Hepatocyte (in vitro differentiated cells): Measurements from ENCODE around the gene RAB11B. TPM values are rescaled to one million over a fixed set of nuclear protein-coding genes. Genes with fewer than 3 reads are reported as not detected.

ENCODE experiments used
- DNase-seq: peaks from one replicate; pipeline ENCODE4 v3.0.0-alpha.2; 2016; ENCODE audit warnings: low spot score
- H2AFZ ChIP-seq: fragments of 200-600 bp; sonication (generic); 2 replicates; pipeline ENCODE4 v1.6.0; 2016; ENCODE audit warnings: antibody characterized with exemption, mild to moderate bottlenecking
- H3K27ac ChIP-seq: fragments of 200-600 bp; sonication (generic); 2 replicates; pipeline ENCODE4 v1.5.1; 2016; ENCODE audit warnings: mild to moderate bottlenecking
- H3K27me3 ChIP-seq: fragments of 200-600 bp; sonication (generic); 2 replicates; pipeline ENCODE4 v1.6.1; 2016
- H3K36me3 ChIP-seq: fragments of 200-600 bp; sonication (generic); replicated peaks from 2 replicates; pipeline ENCODE4 v1.5.1; 2016; ENCODE audit warnings: low read depth; ENCODE audit not compliant: insufficient read depth
- H3K4me1 ChIP-seq: fragments of 200-600 bp; sonication (generic); 2 replicates; pipeline ENCODE4 v1.5.1; 2016; ENCODE audit warnings: mild to moderate bottlenecking, moderate library complexity; ENCODE audit not compliant: insufficient read depth
- H3K4me2 ChIP-seq: fragments of 200-600 bp; sonication (generic); 2 replicates; pipeline ENCODE4 v1.6.0; 2016
- H3K4me3 ChIP-seq: fragments of 200-600 bp; sonication (generic); 2 replicates; pipeline ENCODE4 v1.5.1; 2016; ENCODE audit warnings: mild to moderate bottlenecking
- H3K79me2 ChIP-seq: fragments of 200-600 bp; sonication (generic); 2 replicates; pipeline ENCODE4 v1.6.0; 2017; ENCODE audit warnings: mild to moderate bottlenecking
- H3K9me2 ChIP-seq: fragments of 200-600 bp; sonication (generic); replicated peaks from 2 replicates; pipeline ENCODE4 v1.6.0; 2017; ENCODE audit warnings: mild to moderate bottlenecking; ENCODE audit not compliant: insufficient read depth
- H3K9me3 ChIP-seq: fragments of 200-600 bp; sonication (generic); 2 replicates; pipeline ENCODE4 v1.5.1; 2016; ENCODE audit warnings: low read depth, mild to moderate bottlenecking
- H4K20me1 ChIP-seq: fragments of 200-600 bp; sonication (generic); 2 replicates; pipeline ENCODE4 v1.6.0; 2016; ENCODE audit warnings: mild to moderate bottlenecking; ENCODE audit not compliant: insufficient read depth, poor library complexity, severe bottlenecking
- EZH2 ChIP-seq: fragments of 200-600 bp; sonication (generic); IDR thresholded peaks from 2 replicates; pipeline ENCODE4 v1.6.1; 2016; ENCODE audit warnings: antibody characterized with exemption, mild to moderate bottlenecking, borderline replicate concordance
- EZH2phosphoT487 ChIP-seq: fragments of 200-600 bp; sonication (generic); IDR thresholded peaks from one replicate; pipeline ENCODE4 v1.6.1; 2018; ENCODE audit warnings: antibody characterized with exemption, mild to moderate bottlenecking, low read depth, moderate library complexity; ENCODE audit not compliant: unreplicated experiment, severe bottlenecking
- WGBS: methylation state at CpG from one replicate; pipeline ENCODE4 v1.1.6; 2016; ENCODE audit warnings: low lambda C conversion rate; ENCODE audit errors: missing lambda C conversion rate; 5-methylcytosine and 5-hydroxymethylcytosine counted together
- polyA plus RNA-seq: library from polyadenylated mRNA; unstranded; fragments of >200 nt; fragmentation: Nextera tagmentation; extraction: Ambion mirVana; gene quantifications from 2 replicates; pipeline ENCODE4 v1.2.1, GENCODE V29; 2016
- total RNA-seq: library from RNA; depleted of rRNA; stranded (reverse); fragments of >200 nt; gene quantifications from 2 replicates; pipeline ENCODE4 v1.2.3, GENCODE V29; 2014
- TF ChIP-seq, protein P1 (sequence below): fragments of 200-600 bp; sonication (generic); IDR thresholded peaks from 2 replicates; pipeline ENCODE4 v1.5.1; 2016; ENCODE audit warnings: antibody characterized with exemption, mild to moderate bottlenecking; ENCODE audit not compliant: poor library complexity

RAB11B gene
- total and polyA plus RNA-seq, 2 experiments from 2014 or later, result 47.1 to 174 TPM

DNA sequence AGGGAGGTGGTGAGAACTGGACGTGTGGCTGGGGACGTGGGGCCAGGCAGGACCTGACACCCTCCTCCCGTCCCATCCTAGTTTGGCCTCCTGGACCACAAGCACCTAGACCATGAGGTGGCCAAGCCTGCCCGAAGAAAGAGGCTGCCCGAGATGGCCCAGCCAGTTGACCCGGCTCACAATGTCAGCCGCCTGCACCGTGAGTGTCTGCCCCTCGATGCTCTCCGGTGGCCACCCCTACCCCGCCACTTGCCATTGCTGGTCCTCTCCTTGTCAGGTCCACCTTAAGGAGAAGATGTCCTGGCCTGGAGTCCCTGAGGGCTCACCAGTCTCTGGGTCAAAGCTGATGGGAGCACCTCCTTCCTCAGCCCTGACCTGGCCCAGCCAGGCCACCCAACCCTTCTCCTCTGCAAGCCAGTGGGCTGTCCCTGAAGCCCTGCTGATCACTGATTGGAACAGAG lies 24.0 kb upstream of the RAB11B start:
- Histone ChIP-seq H3K9me2 (no peaks in the 10 kb centered on the region), H3K79me2 (peaks cover 3% of the 10 kb centered on the region)

DNA sequence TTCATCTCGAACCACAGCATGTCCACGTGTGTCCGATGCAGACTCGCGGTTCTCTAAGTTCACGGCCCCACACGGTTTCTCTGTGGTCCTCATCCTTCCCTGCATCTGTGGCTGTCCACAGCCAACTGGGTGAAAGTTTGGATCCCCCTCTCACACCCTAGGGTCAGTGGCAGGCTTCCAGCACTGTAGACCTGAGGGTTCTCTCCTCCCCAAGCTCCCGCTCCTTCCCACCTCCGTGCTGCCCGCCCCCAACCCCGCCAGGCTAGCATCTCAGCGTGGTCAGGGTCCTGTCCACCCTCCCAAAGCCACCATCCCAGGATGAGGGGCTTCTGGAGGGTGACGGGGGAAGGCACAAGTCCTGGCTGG lies 23.2 kb upstream of the RAB11B start:
- no peaks in the 10 kb centered on the region for H3K36me3 ChIP-seq
- no peak overlapping the region for H2AFZ ChIP-seq
- no peak for DNase-seq
- peaks cover 5% of the 10 kb centered on the region for H3K27me3 ChIP-seq
- H3K9me2 ChIP-seq, result no peaks in the 10 kb centered on the region
- no peaks in the 10 kb centered on the region for H4K20me1 ChIP-seq
- peak overlapping the region; percentile 70 for H3K4me2 ChIP-seq
- no peak overlapping the region for H3K4me3 ChIP-seq
- H3K79me2 ChIP-seq, result peaks cover 3% of the 10 kb centered on the region
- TF ChIP-seq, protein P1, sequence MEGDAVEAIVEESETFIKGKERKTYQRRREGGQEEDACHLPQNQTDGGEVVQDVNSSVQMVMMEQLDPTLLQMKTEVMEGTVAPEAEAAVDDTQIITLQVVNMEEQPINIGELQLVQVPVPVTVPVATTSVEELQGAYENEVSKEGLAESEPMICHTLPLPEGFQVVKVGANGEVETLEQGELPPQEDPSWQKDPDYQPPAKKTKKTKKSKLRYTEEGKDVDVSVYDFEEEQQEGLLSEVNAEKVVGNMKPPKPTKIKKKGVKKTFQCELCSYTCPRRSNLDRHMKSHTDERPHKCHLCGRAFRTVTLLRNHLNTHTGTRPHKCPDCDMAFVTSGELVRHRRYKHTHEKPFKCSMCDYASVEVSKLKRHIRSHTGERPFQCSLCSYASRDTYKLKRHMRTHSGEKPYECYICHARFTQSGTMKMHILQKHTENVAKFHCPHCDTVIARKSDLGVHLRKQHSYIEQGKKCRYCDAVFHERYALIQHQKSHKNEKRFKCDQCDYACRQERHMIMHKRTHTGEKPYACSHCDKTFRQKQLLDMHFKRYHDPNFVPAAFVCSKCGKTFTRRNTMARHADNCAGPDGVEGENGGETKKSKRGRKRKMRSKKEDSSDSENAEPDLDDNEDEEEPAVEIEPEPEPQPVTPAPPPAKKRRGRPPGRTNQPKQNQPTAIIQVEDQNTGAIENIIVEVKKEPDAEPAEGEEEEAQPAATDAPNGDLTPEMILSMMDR, result no peak
- TF ChIP-seq EZH2 (no peak), EZH2phosphoT487 (no peak)
- H3K4me1 ChIP-seq, result peaks cover 31% of the 10 kb centered on the region
- H3K27ac ChIP-seq, result peak overlapping the region; percentile 76
- WGBS, result 68% methylated on average over 13 of the region's 13 CpGs
- H3K9me3 ChIP-seq, result no peaks in the 10 kb centered on the region

More for the DNA sequence above, 24.0 kb upstream of the RAB11B start:
- Histone ChIP-seq H3K4me1 (peaks cover 31% of the 10 kb centered on the region), H2AFZ (no peak overlapping the region), H3K9me3 (no peaks in the 10 kb centered on the region), H4K20me1 (no peaks in the 10 kb centered on the region), H3K27ac (no peak overlapping the region), H3K4me3 (no peak overlapping the region), H3K36me3 (no peaks in the 10 kb centered on the region), H3K4me2 (no peak overlapping the region), H3K27me3 (peaks cover 5% of the 10 kb centered on the region)
- DNase-seq, result no peak
- no peak for TF ChIP-seq EZH2phosphoT487
- TF ChIP-seq EZH2, result no peak
- TF ChIP-seq, protein P1, result no peak
- WGBS, result 98% methylated on average over 11 of the region's 11 CpGs

DNA sequence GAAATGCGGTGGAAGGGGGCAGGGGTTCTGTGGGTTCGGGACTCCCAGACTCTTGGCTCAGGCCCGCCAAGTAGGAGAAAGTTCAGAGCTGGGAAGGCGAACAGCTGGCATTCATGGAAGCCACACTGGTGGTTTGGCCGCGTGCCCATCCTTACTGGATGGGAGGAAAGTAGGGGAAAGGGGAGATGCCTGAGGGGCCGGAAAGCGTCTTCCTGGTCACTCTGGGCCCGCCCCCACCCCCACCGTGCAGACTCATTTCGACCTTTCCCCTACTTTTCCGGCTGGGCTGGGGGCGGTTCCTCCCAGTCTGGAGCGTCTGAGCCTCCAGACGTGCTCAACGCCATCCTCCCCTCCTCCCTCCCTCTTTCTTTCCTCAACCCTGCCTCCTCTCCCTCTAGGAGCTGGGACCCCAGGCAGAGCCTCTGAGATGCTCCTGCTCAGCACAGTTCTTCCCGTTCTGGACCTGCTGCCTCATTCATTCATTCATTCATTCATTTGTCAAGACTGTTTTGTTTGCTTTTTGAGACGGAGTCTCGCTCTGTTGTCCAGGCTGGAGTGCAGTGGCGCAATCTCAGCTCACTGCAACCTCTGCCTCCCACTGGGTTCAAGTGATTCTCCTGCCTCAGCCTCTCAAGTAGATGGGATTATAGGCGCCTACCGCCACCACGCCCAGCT lies 22.7 kb upstream of the RAB11B start:
- H3K4me1 ChIP-seq, result peaks cover 28% of the 10 kb centered on the region
- peak overlapping the region; percentile 76 for H3K27ac ChIP-seq
- peaks cover 3% of the 10 kb centered on the region for H3K79me2 ChIP-seq
- no peaks in the 10 kb centered on the region for H3K36me3 ChIP-seq
- H3K9me3 ChIP-seq, result no peaks in the 10 kb centered on the region
- no peak overlapping the region for H2AFZ ChIP-seq
- peak overlapping the region; percentile 70 for H3K4me2 ChIP-seq
- H3K9me2 ChIP-seq, result no peaks in the 10 kb centered on the region
- 25% methylated on average over 23 of the region's 23 CpGs for WGBS
- peaks cover 5% of the 10 kb centered on the region for H3K27me3 ChIP-seq
- no peak overlapping the region for H3K4me3 ChIP-seq
- no peaks in the 10 kb centered on the region for H4K20me1 ChIP-seq
- peak; percentile 92 for DNase-seq
- TF ChIP-seq EZH2, result no peak
- TF ChIP-seq EZH2phosphoT487, result no peak

DNA sequence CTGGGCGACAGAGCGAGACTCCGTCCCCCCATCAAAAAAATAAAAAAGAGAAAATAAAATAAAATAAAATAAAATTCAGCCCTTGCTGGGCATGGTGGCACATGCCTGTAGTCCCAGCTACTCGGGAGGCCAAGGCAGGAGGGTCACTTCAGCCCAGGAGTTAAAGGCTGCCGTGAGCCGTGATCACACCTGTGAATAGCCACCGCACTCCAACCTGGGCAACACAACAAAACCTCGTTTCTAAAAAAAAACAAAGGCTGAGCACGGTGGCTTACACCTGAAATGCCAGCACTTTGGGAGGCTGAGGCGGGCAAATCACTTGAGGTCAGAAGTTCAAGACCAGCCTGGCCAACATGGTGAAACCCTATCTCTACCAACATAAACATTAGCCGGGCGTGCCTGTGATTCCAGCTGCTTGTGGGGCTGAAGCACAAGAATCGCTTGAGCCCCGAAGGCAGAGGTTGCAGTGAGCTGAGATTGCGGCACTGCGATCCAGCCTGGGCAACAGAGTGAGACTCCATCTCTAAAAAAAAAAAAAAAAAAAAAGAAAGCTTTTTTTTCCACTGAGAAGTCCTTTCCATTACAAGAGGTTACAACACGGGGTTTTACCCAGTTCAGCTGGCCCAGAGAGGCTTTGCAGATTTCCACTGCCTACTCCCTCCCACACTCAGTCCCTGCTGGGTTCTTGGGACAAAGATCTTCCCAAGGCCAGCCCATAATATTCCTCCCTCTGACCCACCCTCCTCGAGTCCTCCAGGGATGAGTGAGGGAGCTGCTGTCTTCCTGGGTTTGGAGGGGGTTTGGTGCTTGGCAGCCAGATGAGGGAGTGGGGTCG lies 19.8 kb upstream of the RAB11B start:
- Histone ChIP-seq H3K4me3 (no peak overlapping the region), H3K27ac (no peak overlapping the region), H3K36me3 (no peaks in the 10 kb centered on the region), H3K4me2 (no peak overlapping the region), H3K9me3 (no peaks in the 10 kb centered on the region), H2AFZ (no peak overlapping the region), H3K27me3 (peaks cover 5% of the 10 kb centered on the region), H3K79me2 (peaks cover 3% of the 10 kb centered on the region), H3K4me1 (peaks cover 18% of the 10 kb centered on the region), H4K20me1 (no peaks in the 10 kb centered on the region), H3K9me2 (no peaks in the 10 kb centered on the region)
- no peak for DNase-seq
- 81% methylated on average over 18 of the region's 19 CpGs for WGBS
- TF ChIP-seq EZH2phosphoT487 (no peak), EZH2 (no peak)
- TF ChIP-seq, protein P1, result no peak
